SW480 (cell line): Measurements from ENCODE around the gene UNC80.

Experiments
- DNase-seq: peaks from one replicate; pipeline ENCODE4 v3.0.0-alpha.2; 2016; ENCODE audit warnings: low spot score

UNC80 gene

GRCh38 chr2:209806318-209806717 is 34.7 kb downstream of the UNC80 start:
- no peak for DNase-seq

GRCh38 chr2:209808521-209808920 is 36.9 kb downstream of the UNC80 start:
- no peak for DNase-seq

- DNase-seq, result no peak
Measured at GRCh38 chr2:209809256-209809655, 37.6 kb downstream of the UNC80 start.

GRCh38 chr2:209817844-209818271 is 46.2 kb downstream of the UNC80 start:
- no peak for DNase-seq

GRCh38 chr2:209818939-209819338 is 47.3 kb downstream of the UNC80 start:
- no peak for DNase-seq

- DNase-seq, result no peak
Measured at GRCh38 chr2:209821806-209822205, 50.2 kb downstream of the UNC80 start.

GRCh38 chr2:209823484-209823883 is 51.9 kb downstream of the UNC80 start:
- no peak for DNase-seq

- no peak for DNase-seq
Measured at GRCh38 chr2:209824391-209824790, 52.8 kb downstream of the UNC80 start.

GRCh38 chr2:209830722-209831465 is 59.3 kb downstream of the UNC80 start:
- DNase-seq, result no peak

GRCh38 chr2:209834767-209835166 is 63.1 kb downstream of the UNC80 start:
- no peak for DNase-seq

- no peak for DNase-seq
Measured at GRCh38 chr2:209840434-209840833, 68.8 kb downstream of the UNC80 start.

GRCh38 chr2:209845666-209846065 is 74.0 kb downstream of the UNC80 start:
- no peak for DNase-seq

- DNase-seq, result no peak
Measured at GRCh38 chr2:209864716-209865295, 93.2 kb downstream of the UNC80 start.

- DNase-seq, result no peak
Measured at GRCh38 chr2:209868271-209868994, 96.8 kb downstream of the UNC80 start.

- DNase-seq, result no peak
Measured at GRCh38 chr2:209870067-209870466, 98.4 kb downstream of the UNC80 start.

- peak; percentile 78 for DNase-seq
Measured at GRCh38 chr2:209872675-209873074, 101.0 kb downstream of the UNC80 start.

- no peak for DNase-seq
Measured at GRCh38 chr2:209875270-209875669, 103.6 kb downstream of the UNC80 start.

- no peak for DNase-seq
Measured at GRCh38 chr2:209876211-209876610, 104.6 kb downstream of the UNC80 start.

GRCh38 chr2:209878701-209879100 is 107.1 kb downstream of the UNC80 start:
- DNase-seq, result no peak

GRCh38 chr2:209900638-209901037 is 129.0 kb downstream of the UNC80 start:
- no peak for DNase-seq

GRCh38 chr2:209901172-209901571 is 129.5 kb downstream of the UNC80 start:
- DNase-seq, result no peak

GRCh38 chr2:209905691-209906090 is 134.1 kb downstream of the UNC80 start:
- no peak for DNase-seq

- DNase-seq, result no peak
Measured at GRCh38 chr2:209907746-209908145, 136.1 kb downstream of the UNC80 start.
